GM21717 (cell line): ENCODE data around the gene ADD1.

ENCODE experiments used
- ATAC-seq: cut with Tn5 transposase; IDR thresholded peaks from one replicate; pipeline ENCODE4 v1.9.1; 2021; ENCODE audit warnings: mild to moderate bottlenecking, moderate library complexity; ENCODE audit not compliant: unreplicated experiment

The ADD1 gene

DNA sequence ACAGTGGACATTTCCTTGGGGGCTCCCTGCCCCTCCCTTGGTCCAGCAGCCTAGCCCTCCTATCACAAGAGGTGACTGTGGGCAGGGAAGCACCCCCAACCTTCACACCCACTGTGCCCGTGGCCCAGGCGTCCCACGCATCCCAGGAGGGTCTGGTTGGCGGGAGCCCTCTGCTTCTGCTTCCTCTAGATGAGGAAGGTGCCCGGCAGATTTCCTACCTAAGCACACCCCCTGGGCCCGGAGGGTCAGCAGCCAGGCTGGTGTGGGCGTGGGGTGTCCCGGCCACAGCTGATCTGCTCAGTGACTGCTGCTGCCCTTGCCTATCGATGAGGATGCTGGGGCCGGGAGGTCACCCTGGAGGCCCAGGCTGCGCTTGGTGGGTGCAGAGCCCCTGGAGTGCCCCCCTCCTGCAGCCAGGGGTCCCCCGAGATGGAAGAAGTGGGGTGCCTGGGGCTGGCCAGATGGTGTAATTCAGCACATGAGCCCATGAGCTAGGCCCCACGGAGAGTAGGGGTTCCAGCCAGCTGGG lies 38.6 kb upstream of the ADD1 start:
- ATAC-seq = no peak

DNA sequence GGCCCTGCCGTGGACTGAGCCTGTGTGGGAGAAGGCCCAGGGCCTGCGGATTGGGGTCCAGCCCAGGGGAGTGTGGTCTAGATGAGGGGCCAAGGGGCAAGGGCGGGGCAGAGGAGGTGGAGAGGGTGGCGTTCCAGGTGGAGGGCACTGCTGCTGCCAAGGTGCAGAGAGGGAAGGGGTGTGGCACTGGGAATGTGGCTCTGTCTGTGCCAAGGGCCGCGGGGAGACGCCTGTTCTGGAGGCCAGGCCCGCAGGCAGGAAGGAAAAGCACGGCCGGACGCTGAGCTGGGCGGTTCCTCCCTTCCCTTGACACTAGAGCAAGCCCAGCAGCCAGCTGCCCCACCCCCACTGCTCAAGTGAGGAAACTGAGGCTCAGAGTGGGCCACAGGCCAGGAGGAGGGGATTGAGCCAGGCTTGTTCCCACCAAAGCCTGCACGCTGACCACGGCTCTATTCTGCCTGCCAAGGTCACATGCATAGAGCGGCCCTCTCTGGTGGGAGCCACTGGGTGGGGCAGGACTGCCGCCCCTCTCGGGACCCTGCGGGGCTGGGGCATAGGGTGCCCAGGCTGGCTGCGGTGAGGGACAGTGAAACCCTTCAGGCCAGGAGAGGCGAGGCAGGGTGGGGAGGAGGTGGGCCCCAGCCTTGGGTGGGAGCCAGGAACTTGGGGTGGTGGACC lies 37.8 kb upstream of the ADD1 start:
- ATAC-seq = no peak

DNA sequence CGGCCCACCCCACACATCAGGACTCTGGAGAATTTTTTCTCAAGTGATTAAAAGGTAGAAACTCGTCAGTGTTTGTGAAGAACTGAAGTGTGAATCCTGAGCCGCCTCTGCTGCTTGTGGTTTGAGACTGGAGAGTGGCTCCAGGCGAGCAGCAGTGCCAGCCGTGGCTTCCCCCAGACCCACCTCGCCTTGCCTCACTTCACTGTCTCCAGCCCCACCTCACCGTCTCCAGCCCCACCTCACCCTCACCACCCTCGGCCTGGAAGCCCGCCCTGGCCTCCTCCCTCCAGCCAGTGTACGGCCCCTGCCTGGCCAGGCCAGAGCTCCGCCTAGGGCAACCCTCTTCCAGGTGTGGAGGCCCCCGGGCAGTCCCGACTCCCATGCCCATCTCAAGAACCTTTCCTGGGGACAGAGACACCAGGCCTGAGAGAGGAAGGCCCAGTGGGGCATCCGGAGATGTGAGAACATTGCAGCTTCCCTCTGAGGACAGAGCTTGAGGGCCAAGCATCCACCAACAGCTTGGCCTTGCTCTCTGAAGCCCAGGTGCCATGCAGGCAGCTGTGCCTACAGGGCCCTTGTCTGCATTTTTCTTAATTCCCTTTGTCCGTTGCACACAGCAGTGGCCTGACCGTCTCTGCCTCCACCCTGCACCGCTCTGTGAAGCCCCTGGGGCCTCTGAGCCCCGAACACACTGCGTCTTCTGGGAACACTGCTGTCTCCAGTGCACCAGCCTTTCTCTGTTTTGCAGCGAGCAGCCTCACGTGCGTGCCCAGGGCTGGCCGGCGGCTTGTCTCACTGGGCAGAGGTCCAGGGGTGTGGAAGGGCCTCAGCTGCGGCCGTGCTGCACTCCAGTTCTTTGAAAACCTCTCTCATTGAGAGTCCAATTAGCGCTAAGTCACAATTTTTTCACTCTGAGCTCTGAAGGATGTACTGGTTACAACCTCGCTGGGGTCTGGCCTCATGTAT lies 37.0 kb upstream of the ADD1 start:
- no peak for ATAC-seq

DNA sequence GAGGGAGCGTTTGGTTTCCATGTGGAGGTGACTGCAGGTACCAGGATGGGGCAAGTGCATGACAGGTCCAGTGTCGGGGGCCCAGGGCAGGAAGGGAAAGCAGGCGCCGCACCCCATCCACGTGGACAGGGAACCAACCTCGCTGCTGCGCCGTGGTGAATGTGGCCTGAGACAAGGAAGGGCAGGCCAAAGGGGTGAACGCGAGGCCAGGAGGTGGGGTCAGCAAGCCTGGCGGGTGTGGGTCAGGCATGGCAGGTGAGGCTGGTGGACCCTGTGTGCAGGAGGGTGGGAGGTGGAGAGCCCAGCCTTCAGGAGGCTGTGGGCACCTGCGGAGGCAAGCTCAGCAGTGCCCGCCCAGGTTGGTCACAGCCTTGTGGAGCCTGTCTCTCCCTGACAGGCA lies 36.1 kb upstream of the ADD1 start:
- ATAC-seq = no peak

DNA sequence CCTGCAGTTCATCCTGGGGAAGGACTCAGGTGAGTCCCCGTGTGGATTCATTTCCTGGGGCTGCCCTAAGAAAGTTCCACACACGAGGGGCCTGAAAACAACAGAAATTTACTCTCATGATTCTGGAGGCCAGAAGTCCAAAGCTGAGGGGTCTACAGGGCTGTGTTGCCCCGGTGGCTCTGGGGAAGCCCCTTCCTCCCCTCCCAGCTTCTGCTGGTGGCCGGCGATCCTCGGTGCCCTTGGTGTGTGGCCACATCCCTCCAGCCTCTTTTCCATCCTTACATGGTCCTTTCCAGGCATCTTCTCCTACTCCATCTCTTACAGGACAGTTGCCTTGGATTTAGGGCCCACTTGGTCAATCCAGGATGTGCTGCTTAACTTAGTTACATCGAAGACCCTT lies 35.6 kb upstream of the ADD1 start:
- no peak for ATAC-seq

DNA sequence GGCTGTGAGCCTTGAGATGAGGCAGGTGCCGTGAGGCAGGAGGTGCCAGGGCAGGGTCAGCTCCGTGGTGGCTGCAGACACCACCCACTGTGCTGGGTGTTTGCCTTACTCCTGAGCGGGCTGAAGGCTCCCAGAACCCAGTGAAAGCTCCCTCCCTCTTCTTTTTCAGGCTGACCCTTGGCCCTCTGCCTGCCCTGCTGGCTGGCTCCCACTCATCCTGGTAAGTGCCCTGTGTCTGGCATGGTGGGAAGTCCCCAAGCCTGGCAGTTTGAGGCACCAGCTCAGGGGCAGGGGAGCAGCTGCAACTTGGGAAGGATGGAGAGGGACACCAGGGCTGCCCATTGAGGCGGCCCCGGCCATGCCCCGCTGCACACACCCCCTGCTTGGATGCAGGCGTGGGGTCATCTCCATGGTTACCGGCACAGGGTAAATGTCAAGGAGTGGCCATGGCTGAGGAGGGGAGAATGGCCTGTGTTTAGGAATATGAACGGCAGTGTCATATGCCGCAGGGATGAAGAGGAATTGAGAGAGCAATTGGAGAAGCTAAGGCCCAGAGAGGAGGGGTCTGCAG lies 33.9 kb upstream of the ADD1 start:
- no peak for ATAC-seq

DNA sequence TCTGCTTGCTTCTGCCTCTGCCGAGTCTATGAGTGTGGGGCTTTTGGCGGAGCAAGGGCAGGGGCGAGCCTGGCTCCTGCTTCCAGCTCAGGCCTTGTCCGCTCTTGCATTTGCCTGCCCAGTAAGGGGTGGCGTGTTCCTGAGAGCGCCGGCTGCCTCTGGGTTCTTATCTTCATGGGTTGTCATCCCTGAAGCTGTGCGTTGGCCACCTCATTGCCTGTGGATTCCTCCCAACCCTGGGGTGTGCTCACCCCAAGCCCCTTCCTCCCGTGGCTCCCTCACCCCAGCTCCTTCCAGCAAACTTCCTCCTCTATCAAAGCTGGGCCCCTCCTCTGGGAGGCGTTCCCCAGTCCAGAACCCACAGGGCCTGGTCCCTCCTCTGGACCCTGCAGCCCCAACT lies 33.3 kb upstream of the ADD1 start:
- ATAC-seq = no peak

DNA sequence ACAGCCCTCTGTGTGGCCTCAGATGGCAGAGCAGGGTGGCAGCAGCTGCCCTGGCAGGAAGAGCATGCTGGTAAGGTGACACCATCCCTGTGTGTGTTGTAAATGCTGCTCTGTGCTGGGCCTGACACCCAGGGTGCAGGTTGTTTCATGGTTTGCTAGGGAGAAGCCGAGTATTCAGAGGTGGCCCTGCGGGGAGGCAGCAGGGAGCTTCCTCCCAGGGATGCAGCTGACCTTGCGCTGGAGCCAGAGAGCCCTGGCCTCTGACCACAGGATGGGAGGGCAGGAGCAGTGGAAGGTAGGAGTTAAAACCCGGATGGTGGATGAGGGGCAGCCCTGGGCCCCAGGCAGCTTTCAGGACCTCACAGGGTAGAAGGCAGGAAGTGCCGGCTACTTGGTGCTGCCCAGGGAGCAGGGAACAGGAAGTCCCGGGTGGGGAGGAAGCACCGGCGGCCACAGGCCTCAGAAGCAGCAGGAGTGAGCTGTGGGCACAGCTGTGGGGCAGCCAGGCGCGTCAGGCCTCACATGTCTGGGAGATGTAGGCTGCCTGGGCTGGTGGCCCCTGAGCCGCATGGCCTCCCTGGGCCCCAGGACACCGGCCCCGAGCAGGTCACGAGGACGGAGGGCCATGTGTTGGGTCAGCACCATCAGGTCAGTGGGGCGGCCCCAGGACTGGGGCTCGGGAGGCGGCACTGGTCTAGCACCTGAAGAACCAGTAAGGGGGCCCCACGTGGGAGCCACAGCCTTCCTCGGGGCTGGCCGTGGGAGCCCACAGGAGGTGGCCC lies 31.6 kb upstream of the ADD1 start:
- peak; percentile 68 for ATAC-seq

DNA sequence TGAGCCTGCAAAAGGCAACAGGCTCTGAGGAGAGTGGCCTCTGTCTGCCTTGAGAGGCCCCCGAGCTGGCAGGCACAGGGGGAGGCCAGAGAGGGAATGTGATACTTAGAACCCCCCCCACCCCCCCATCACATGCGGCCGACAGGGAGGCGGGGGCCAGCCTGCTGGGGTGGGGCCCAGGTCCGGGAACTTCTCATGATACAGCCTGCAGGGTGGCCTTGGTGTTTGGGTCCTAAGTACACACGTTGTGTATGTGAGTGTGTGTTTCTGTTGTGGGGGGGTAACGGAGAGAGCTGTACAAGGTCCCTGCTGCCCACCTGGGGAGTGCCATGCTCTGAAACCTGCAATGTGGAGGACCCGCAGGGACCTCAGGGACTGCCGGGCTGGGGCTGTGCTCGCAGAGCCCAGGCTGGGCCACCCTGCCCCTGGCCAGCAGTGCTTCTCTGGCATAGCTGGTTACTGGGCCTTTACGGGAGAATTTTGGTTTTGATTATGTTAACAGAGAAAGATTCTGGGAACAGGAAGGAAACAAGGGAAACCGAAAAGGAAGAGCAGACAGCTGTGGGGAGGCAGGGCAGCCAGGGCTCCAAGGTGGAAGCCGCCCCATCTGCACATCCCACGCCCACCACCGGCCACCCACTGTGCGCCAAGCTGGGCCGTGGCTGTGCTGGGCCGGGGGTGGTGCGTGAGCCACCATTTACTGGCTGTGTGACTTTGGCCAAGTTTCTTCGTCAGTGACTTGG lies 30.9 kb upstream of the ADD1 start:
- no peak for ATAC-seq

DNA sequence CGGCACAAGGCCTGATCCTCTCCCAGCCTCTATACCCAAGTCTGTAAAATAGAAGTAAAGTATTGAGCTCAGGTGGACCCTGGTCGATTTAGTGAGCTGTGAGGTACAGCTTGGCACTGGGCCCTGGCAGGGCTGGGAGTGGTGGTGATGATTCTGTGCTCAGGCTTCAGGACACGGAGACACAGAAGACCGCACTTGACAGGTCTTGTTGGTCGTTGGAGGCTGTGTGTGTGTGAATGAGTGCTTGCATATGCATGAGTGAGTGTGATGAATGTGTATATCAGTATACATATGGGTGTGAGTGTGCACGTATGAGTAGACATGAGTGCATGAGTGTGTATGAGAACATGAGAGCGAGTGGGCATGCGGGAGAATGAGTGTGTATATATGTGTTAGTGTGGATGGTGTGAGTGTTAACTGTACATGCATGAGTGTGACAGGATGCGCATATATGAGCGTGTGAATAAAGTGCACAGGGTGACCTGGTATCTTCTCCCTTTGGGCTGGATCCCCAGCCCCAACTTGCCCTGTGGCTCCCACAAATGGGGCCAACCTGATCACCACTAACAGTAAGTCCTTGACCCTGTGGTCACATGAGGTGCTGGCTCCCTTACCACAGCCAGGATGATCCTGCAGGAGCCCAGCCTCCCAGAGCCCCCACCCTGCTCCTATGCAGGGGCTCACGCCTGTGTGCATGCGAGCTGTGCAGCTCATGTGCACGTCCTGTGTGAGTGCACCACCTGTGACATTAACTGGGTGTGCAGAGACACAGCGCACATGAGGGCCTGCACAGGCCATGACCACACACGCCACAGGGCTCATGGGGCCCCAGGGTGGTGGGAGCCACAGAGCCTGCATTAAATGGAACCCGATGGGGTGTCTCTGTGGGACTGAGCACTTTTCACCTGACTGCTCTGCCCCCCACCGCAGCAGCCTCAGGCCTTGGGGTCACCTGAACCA lies 29.9 kb upstream of the ADD1 start:
- no peak for ATAC-seq

DNA sequence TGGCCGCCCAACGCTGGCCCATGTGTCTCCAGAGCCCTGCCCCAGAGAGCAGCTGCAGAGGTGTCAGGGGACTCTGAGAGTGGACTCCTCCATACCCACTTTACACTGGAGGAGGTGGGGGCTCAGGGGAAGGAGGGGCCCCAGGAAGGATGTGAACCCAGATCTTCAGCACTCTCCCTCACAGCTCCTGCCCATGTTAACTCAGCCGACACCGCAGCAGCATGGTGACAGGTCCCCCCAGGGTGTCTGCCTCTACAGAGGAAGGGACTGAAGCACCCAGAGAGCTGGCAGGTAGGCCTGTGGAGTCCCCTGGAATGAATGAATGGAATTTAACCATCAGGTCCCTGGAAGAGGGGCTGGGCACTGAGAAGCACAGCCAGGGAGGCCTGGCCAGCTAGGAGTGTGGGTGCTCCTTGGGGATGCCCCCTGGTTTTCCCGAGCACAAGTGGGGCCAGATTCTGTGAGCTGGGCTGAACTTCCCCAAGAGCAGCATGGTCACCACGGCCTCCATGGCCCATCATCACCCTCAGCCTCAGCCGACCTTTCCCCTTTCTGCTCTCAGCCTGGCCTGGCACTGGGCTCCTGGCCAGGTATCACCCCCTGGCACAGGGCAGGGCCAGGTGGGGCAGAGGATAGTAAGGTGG lies 28.9 kb upstream of the ADD1 start:
- no peak for ATAC-seq

DNA sequence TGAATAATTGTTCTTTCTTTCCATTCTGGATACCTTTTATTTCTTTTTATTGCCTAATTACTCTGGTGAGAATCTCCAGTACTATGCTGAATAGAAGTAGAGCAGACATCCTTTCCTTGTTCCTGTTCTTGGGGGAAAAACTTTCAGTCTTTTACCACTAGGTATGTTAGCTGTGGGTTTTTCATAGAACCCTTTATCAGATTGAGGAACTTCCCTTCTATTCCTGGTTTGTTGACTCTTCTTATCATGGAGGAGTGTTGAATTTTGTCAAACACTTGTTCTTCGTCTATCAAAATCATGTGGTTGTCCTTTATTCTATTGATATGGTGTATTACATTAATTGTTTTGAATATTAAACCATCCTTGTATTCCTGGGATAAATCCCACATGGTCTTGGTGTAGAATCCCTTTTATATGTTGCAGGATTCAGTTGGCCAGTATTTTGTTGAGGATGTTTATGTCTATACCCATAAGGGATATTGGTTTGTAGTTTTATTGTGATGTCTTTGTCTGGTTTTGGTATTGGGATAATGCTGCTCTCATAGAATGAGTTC lies 27.2 kb upstream of the ADD1 start:
- no peak for ATAC-seq

DNA sequence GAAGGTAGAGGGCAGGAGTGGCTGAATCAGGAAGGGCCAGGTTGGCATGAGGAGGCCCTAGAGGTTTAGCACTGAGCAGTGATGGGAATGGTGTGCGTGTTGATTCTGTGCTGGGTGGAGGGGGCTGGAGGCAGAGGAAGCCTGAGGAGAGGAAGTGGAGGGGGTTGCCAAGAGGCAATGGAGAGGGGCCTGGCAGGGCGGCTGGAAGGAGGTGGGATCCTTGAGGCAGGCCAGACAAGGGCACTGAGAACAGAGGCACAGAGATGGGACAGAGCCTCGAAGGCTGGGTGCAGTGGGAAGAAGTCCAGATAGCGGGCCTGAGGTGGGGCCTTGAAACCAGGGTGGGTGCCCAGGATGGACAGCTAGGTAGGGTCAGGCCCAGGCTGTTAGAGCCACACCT lies 26.5 kb upstream of the ADD1 start:
- no peak for ATAC-seq

DNA sequence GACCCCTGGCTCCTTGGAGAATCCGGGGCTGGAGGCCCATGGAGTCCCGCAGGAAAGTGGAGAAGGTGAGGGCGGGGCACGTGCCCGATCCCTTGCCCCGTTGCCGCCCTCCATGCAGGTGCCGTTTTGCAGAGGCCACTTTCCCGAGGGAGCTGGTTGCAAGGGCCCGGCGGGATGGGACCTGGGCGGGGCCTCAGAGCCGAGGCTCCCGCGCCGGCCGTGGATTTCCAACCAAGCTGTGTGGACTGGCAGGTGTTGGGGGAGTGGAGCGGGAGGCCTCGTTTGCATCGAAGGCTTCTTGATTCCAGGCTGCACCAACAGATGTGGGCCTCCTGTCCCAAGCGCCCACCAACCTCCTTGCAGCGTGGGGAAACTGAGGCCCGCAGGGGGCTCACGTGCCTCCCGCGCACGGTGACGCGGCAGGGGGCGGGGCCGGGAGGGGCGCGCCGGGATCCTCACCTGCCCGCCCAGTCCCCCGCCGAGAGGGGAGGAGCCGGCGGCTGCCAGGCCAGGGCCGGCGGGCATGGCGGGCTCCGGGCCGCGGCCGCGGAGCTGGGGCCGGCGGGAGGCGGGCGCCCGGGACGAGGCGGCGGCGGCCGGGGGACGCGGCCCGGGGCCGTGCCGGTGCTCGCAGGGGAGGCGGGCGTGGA lies 25.8 kb upstream of the ADD1 start:
- no peak for ATAC-seq

DNA sequence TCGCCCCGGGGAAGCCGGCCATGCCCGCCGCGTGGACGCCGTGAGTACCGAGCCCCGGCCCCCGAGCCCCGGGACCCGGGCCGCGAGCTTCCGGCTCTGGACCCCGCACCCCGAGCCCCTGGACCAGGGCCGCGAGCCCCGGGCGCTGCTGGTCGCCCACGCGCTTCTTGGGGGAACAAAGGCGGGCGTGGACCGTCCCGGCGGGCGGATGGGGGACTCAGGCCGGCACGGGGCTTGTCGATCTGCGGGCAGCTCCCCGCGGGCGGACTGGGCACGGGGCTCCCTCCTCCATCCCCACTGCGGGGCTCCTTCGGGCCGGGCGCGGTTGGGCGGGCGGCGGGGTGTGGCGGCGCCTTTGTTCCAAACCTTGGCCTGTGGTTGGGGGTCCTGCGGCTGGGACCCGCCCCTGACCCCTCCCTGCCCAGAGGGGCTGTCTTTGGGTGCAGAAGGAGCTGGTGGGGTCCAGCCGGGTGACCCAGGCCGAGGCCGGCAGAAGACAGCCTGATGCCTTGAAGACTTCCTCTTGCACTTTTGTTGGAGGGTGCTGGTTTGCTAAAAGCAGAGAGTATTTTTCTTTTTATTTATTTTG lies 25.2 kb upstream of the ADD1 start:
- ATAC-seq = no peak

DNA sequence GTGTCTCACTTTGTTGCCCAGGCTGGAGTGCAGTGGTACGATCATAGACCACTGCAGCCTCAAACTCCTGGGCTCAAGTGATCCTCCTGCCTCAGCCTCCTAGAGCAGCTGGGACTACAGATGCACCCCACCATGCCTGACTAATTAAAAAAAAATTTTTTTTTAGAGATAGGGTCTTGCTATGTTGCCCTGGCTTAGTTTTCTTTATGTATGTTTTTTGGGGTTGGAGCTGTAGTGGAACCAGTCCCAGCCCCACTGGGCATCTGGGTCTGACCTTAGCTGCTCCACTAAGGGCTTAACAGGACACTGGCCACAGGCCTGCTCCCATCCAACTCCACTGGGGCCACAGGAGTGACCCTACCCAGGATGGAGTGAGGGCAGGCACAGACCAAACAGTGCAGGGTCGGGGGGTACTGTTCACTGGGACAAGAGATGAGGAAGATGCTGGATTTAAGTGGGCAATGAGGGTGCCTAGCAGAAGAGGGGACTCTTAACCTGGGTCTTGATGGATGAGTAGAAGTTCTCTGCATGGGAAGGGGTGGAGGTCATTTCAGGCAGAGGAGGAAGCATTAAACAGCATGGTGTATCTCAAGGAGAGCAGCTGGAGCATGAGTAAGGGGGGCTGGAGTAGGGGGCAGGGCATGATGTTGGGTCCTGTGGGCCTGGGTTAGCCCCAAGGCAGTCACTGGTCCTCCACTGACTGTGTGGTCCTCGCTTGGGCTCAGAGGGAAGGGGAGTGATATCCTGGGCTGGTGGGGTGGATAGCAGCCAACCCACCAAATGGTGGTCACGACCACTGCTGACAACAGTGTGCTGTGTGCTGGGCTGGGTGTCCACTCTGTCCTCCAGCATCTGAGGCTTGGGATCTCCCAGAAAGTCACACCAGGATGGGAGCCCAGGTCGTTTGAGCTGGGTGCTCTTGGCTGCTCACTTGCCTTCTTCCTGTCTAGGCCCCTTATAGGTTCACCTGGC lies 24.1 kb upstream of the ADD1 start:
- no peak for ATAC-seq
